Esophagus squamous epithelium (tissue), 4 donors: ENCODE measurements around the gene SCRG1.

Experiments used
- CTCF ChIP-seq, 6 experiments: fragments of 450-650 bp in 4 of 6; fragments of 200-600 bp in 2 of 6; sonication (generic) in 2 of 6; IDR thresholded peaks; one replicate each; pipeline ENCODE4 v1.5.1; 2016 to 2019; ENCODE audit warnings: antibody characterized with exemption in 6 of 6, mild to moderate bottlenecking in 4 of 6, moderate library complexity in 4 of 6
- POLR2A ChIP-seq, 4 donors: fragments of 450-650 bp; IDR thresholded peaks; one replicate each; pipeline ENCODE4 v1.6.1; 2017; ENCODE audit warnings: antibody characterized with exemption in 4 of 4, mild to moderate bottlenecking in 4 of 4, moderate library complexity in 3 of 4

DNA sequence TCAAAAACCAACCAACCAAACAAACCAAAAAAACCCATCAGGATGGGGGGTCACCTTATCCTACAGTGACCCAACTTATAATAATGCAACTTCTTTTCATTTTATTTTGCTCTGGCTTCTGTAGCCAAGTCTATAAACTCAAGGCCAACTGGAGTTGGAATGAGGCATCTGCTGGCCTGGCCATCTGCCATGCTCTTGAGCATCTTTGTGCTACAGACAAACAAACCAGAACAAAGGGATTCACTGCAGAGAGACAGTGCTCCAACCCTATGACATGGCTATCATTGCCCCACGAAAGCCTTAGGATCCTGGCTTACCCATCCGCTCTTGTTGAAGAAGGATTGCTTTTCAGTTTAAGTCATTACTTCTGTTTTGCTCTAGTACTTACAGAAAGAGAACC lies 49.2 kb upstream of the SCRG1 start:
- TF ChIP-seq CTCF (IDR thresholded peaks at IDR 0.05) (no peak), POLR2A (IDR thresholded peaks at IDR 0.05) (no peak)
